Fibroblast of mammary gland (primary cell): Measurements from ENCODE around the gene CYBA.

Source experiments
- DNase-seq: peaks from one replicate; pipeline ENCODE4 v3.0.0-alpha.2; 2010; ENCODE audit warnings: low read depth
- H3K4me3 ChIP-seq: 2 replicates; pipeline ENCODE4 v1.5.1; 2011; ENCODE audit warnings: low read depth, mild to moderate bottlenecking, low read length, moderate library complexity; ENCODE audit not compliant: control insufficient read depth
- TF ChIP-seq, protein P1 (sequence below): conservative IDR thresholded peaks from 2 replicates; pipeline ENCODE4 v1.5.1; 2011; ENCODE audit warnings: low read depth, low read length, inconsistent platforms; ENCODE audit not compliant: control insufficient read depth, insufficient read depth

CYBA gene

DNA sequence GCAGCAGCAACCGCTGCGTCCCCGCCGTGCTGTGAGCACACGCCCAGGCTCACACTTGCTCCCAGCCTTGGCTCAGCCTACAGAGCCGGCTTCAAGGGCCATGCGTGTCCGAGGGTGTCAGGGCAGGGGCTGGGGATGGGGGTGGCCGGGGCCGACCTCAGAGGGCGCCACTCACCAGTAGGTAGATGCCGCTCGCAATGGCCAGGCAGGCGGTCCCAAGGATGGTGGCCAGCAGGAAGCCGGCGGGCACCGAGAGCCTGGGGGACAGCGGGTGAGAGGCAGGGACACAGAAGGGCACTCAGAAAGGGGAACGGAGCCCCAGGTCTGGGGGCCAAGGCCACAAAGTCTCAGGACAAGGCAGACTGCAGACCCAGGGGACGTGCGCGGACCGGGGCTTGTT is 4.9 kb downstream of the CYBA start:
- TF ChIP-seq, protein P1, sequence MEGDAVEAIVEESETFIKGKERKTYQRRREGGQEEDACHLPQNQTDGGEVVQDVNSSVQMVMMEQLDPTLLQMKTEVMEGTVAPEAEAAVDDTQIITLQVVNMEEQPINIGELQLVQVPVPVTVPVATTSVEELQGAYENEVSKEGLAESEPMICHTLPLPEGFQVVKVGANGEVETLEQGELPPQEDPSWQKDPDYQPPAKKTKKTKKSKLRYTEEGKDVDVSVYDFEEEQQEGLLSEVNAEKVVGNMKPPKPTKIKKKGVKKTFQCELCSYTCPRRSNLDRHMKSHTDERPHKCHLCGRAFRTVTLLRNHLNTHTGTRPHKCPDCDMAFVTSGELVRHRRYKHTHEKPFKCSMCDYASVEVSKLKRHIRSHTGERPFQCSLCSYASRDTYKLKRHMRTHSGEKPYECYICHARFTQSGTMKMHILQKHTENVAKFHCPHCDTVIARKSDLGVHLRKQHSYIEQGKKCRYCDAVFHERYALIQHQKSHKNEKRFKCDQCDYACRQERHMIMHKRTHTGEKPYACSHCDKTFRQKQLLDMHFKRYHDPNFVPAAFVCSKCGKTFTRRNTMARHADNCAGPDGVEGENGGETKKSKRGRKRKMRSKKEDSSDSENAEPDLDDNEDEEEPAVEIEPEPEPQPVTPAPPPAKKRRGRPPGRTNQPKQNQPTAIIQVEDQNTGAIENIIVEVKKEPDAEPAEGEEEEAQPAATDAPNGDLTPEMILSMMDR: no peak

GRCh38 chr16:88645455-88645854 is 5.4 kb downstream of the CYBA start:
- TF ChIP-seq, protein P1: no peak
- no peak overlapping the region for H3K4me3 ChIP-seq
- DNase-seq: no peak

More for the DNA sequence above, 4.9 kb downstream of the CYBA start:
- DNase-seq: no peak
- no peak overlapping the region for H3K4me3 ChIP-seq

DNA sequence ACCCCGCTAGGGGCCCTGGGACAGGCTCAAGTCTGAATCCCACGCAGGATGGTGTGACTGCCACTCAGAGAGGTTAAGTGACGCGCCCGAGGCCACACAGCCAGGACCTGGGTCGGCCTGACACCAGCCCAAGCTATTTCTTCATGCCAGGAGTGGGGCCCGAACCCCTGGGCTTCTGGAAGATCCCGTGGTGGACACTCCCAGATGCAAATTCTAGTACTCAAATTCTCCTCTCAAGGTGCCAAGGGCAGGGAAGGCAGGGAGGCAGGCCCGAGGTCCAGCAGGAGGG is 7.3 kb downstream of the CYBA start:
- no peak overlapping the region for H3K4me3 ChIP-seq
- TF ChIP-seq, protein P1: no peak
- no peak for DNase-seq

DNA sequence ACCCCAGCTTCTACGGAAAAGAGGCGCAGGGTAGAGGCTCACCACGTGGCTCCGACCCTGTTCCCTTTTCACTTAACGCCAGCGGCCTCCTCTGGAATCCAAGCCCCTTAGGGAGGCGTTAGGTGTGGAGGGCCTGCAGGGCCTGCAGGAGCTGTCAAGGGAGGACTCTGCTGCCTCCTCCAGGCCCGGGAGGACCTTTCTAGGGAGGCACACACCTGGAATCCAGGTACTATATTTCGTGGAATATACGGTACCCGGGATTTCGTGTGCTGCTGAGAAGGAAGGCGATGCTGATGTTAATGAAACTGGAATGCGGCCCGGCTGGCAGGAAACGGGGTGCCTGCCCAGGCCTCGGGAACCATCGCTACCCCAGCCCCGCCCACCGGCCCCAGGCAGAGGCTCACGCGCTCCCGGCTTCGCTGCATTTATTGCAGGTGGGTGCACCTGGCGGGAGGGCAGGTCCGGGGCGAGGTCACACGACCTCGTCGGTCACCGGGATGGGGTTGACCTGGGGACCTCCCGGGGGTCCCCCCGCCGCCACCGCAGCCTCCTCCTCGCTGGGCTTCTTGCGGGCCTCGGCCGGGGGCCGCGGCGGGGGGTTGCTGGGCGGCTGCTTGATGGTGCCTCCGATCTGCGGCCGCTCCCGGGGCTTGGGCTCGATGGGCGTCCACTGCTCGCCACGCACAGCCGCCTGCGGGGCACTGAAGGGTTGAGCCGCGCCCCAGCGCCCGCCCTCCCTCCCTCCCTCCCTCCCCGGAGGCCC is 7.8 kb downstream of the CYBA start:
- TF ChIP-seq, protein P1: no peak

GRCh38 chr16:88640498-88641247 is 10.2 kb downstream of the CYBA start:
- TF ChIP-seq, protein P1: no peak
- no peak for DNase-seq
- no peak overlapping the region for H3K4me3 ChIP-seq

More for the DNA sequence above, 7.8 kb downstream of the CYBA start:
- no peak overlapping the region for H3K4me3 ChIP-seq
- DNase-seq: no peak

GRCh38 chr16:88640039-88640495 is 10.8 kb downstream of the CYBA start:
- DNase-seq: no peak
- TF ChIP-seq, protein P1: no peak
- H3K4me3 ChIP-seq: no peak overlapping the region
